Body of pancreas (tissue), 4 donors: Measurements from ENCODE around the gene TTLL11.

ENCODE experiments used
- CTCF ChIP-seq, 7 experiments: fragments of 450-650 bp in 4 of 7; fragments of 200-600 bp in 3 of 7; sonication (generic) in 3 of 7; IDR thresholded peaks; one replicate each; pipeline ENCODE4 v1.5.1; 2016 to 2019; ENCODE audit warnings: antibody characterized with exemption in 7 of 7
- POLR2A ChIP-seq, 3 donors: fragments of 450-650 bp; IDR thresholded peaks; one replicate each; pipeline ENCODE4 v1.6.1; 2016; ENCODE audit warnings: antibody characterized with exemption in 3 of 3, mild to moderate bottlenecking in 2 of 3

- TF ChIP-seq CTCF (IDR thresholded peaks at IDR 0.05): no peak
- TF ChIP-seq POLR2A (IDR thresholded peaks at IDR 0.05): no peak
Observed at GRCh38 chr9:121853617-121854395, 239.3 kb downstream of the TTLL11 start.
